ENCODE results near the gene GALNT16. TPM values are rescaled to one million over a fixed set of nuclear protein-coding genes. Genes with fewer than 3 reads are reported as not detected.
"Not testable (repeated sequence)": the region's sequence is repeated elsewhere in the genome, so short reads cannot be mapped to it uniquely, and the experiment has no call there.

GALNT16 gene
- total RNA-seq, 4 donors from 2014 or later: 8.3 to 11.7 (median 10.7) TPM

DNA sequence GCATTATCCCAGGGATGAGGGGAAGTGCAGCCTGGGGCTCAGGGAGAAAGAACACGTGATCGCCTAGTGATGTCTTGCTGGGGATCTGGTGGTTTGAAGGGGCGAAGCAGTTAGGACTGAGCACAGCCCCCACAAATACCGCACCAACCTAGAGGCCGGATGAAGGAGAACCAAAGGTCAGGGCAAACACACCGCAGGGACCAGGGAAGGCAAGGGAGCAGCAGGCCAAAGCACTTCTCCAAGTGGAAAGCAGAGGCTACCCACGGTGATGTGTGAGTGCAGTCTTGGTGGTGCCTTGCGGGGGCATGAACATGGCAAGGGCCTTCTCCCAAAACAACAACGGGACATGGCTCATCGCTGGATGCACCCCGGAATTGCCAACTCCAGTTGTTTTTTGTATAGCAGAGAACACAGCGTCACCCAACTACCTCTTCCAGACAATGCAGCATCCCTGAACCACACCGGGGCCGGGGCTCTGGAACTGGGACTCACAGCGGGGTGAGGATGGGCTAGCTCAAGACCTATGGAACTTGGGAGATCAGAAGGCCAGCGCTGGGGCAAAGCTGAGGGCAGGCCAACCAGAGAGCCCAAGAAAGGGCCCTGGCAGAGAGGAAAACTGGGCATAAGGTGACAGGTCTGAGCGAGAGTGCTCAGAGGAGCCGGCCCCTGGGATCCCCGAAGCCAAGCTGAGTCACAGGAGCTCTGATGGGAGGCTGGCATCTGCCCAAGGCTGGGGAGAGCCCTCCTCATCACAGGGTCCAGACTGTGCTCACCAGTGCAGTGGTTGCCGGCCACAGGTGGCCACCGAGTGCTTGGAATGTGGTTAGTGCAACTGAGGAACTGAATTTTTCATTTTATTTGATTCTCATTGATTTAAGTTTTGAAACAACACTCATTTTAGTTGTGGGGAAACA, 11.1 kb downstream of the GALNT16 start:
- TF ChIP-seq POLR2A (IDR thresholded peaks at IDR 0.05) (no peak), EP300 (IDR thresholded peaks at IDR 0.05) (no peak), CTCF (IDR thresholded peaks at IDR 0.05) (no peak)
- H3K9me3 ChIP-seq: no peaks in the 10 kb centered on the region
- DNase-seq (ENCODE audit: low spot score in 2 of 2): no peak
- H3K36me3 ChIP-seq: no peaks in the 10 kb centered on the region
- no peak overlapping the region for H3K27ac ChIP-seq
- 81 to 84% methylated on average over 21 of the region's 21 CpGs for WGBS, 2 donors
- no peaks in the 10 kb centered on the region for H3K27me3 ChIP-seq
- H3K4me3 ChIP-seq: no peak overlapping the region
- no peaks in the 10 kb centered on the region for H3K4me1 ChIP-seq

- no peak for TF ChIP-seq CTCF (IDR thresholded peaks at IDR 0.05)
- TF ChIP-seq POLR2A (IDR thresholded peaks at IDR 0.05): no peak
- TF ChIP-seq EP300 (IDR thresholded peaks at IDR 0.05): no peak
- H3K4me1 ChIP-seq: no peaks in the 10 kb centered on the region
- no peak for DNase-seq (ENCODE audit: low spot score in 2 of 2)
- no peaks in the 10 kb centered on the region for H3K9me3 ChIP-seq
- no peak overlapping the region for H3K27ac ChIP-seq
- WGBS, 2 donors: 63 to 70% methylated on average over 2 of the region's 2 CpGs
- H3K27me3 ChIP-seq: no peaks in the 10 kb centered on the region
- no peak overlapping the region for H3K4me3 ChIP-seq
- H3K36me3 ChIP-seq: no peaks in the 10 kb centered on the region
These were observed 14.4 kb downstream of the GALNT16 start for GRCh38 chr14:69274321-69274720.

DNA sequence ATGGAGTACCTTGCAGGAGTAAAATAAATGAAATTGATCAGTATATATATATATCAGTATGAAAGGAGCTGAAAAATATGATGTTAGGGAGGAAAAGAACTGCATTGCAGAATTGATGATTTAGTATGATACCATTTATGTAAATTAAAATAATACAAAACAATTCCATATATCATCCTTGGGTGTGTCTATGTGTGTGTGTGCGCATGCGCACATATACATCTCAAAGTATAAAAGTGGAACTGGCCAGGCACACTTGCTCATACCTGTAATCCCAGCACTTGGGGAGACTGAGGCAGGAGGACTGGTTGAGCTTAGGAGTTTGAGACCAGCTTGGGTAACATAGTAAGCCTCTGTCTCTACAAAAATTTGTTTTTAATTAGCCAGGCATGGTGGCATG, 15.4 kb downstream of the GALNT16 start:
- Histone ChIP-seq H3K9me3 (no peaks in the 10 kb centered on the region), H3K36me3 (no peaks in the 10 kb centered on the region), H3K27ac (no peak overlapping the region), H3K4me1 (no peaks in the 10 kb centered on the region), H3K27me3 (no peaks in the 10 kb centered on the region), H3K4me3 (no peak overlapping the region)
- TF ChIP-seq CTCF (IDR thresholded peaks at IDR 0.05): no peak
- no peak for TF ChIP-seq EP300 (IDR thresholded peaks at IDR 0.05)
- no peak for TF ChIP-seq POLR2A (IDR thresholded peaks at IDR 0.05)
- WGBS, 2 donors: 94 to 96% methylated on average over 2 of the region's 2 CpGs
- no peak for DNase-seq (ENCODE audit: low spot score in 2 of 2)

- not testable (repeated sequence) for DNase-seq (ENCODE audit: low spot score in 2 of 2); H3K4me3 ChIP-seq; H3K36me3 ChIP-seq; H3K9me3 ChIP-seq; H3K4me1 ChIP-seq; H3K27me3 ChIP-seq; H3K27ac ChIP-seq
- WGBS, 2 donors: 91 to 99% methylated on average over 3 of the region's 3 CpGs
These were observed 17.4 kb downstream of the GALNT16 start for GRCh38 chr14:69277356-69277755.

DNA sequence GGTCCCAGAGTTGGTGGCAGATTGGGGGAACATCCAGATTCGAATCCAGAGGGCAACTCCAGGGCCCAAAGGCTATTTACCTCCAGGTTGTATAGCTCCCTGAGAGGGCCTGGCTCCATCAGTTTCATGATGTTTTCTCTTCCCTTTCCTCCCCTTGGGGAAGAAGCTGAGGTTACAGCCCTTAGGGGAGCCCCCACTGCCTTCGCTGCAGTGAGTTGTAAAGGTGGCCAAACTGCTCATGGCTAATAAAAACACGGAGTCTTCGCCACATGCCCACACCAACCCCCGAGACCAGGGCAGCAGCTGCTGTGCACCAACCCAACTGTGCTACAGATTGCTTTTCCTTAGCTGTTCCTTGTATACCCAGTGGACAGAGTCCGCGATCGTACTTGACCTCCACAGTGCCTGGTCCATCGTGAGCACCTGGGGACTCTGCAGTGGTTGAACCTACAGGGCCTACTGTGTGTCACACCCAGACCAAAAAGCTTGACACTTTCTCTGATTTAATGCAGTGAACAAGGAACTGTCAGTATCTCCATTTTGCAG, 20.9 kb downstream of the GALNT16 start:
- no peak for DNase-seq (ENCODE audit: low spot score in 2 of 2)
- H3K27me3 ChIP-seq: no peaks in the 10 kb centered on the region
- no peak for TF ChIP-seq CTCF (IDR thresholded peaks at IDR 0.05)
- no peak for TF ChIP-seq EP300 (IDR thresholded peaks at IDR 0.05)
- H3K4me3 ChIP-seq: no peak overlapping the region
- H3K36me3 ChIP-seq: no peaks in the 10 kb centered on the region
- H3K9me3 ChIP-seq: no peaks in the 10 kb centered on the region
- H3K27ac ChIP-seq: no peak overlapping the region
- no peaks in the 10 kb centered on the region for H3K4me1 ChIP-seq
- WGBS, 2 donors: 87 to 93% methylated on average over 9 of the region's 9 CpGs

Measured in tibial nerve (tissue), 4 donors.